AG04449 (cell line): ENCODE results near the gene TYMP.
"Not testable (repeated sequence)": the region's sequence is repeated elsewhere in the genome, so short reads cannot be mapped to it uniquely, and the experiment has no call there.

Source experiments
- CTCF ChIA-PET: fragments of 350-600 bp; formaldehyde crosslinking; extraction: SDS; loops from one replicate; lab custom pipeline; 2021; ENCODE audit warnings: antibody characterized with exemption; lab: Yijun Ruan, JAX
- POLR2A ChIA-PET: fragments of 400-600, 350-600 bp; formaldehyde crosslinking; extraction: SDS; loops from one replicate; lab custom pipeline; 2020; ENCODE audit warnings: antibody characterized with exemption, inconsistent platforms; lab: Yijun Ruan, JAX
- DNase-seq: peaks from one replicate; pipeline ENCODE4 v3.0.0-alpha.2; 2010; ENCODE audit warnings: low read depth, low spot score
- H3K4me3 ChIP-seq: 2 replicates; pipeline ENCODE4 v1.5.1; 2011; ENCODE audit warnings: low read depth, mild to moderate bottlenecking, control low read depth, low read length
- TF ChIP-seq, protein P1 (sequence below): IDR thresholded peaks from one replicate; pipeline ENCODE4 v1.5.1; 2011; ENCODE audit warnings: mild to moderate bottlenecking, moderate library complexity, low read length, control low read depth, inconsistent platforms; ENCODE audit not compliant: insufficient read depth; ENCODE audit errors: missing control alignments

TYMP gene

DNA sequence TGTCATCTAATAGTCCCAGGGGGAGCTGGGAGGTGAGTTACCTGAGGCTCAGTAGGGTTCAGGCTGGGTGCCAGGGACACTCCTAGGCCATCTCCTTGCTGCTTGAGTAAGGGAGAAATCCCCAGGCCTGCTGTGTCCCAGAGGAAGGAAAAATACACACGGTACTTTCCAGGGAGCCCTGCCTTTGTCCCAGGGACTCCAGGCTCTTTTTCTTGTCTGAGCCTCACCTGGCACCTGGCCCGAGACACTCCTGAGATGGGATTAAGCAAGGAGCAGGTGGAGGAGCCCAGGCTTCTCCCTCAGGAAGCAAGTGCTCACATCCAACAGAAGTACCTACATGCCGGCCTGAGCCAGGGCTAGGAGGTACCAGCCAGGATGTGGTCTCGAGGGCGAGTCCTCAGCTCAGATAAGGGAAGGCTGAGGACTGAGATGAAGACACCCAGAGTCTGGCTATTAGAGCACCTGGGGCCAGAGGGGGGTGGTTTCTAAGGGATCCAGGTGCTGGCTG, 15.0 kb upstream of the TYMP start:
- ChIA-PET POLR2A (interaction anchor here (0.7 to 0.9 kb wide), 2 partner anchors 19 to 37 kb away, joined by 4 to 5 read pairs; partner anchors contain the start of gene SCO2), CTCF (interaction anchor here (1.0 to 4.2 kb wide), 9 partner anchors 9 to 216 kb away, joined by 3 to 25 read pairs (median 4); partner anchors contain the start of genes CHKB, SCO2 and SYCE3)
- H3K4me3 ChIP-seq: no peak overlapping the region
- DNase-seq: no peak
- TF ChIP-seq, protein P1, sequence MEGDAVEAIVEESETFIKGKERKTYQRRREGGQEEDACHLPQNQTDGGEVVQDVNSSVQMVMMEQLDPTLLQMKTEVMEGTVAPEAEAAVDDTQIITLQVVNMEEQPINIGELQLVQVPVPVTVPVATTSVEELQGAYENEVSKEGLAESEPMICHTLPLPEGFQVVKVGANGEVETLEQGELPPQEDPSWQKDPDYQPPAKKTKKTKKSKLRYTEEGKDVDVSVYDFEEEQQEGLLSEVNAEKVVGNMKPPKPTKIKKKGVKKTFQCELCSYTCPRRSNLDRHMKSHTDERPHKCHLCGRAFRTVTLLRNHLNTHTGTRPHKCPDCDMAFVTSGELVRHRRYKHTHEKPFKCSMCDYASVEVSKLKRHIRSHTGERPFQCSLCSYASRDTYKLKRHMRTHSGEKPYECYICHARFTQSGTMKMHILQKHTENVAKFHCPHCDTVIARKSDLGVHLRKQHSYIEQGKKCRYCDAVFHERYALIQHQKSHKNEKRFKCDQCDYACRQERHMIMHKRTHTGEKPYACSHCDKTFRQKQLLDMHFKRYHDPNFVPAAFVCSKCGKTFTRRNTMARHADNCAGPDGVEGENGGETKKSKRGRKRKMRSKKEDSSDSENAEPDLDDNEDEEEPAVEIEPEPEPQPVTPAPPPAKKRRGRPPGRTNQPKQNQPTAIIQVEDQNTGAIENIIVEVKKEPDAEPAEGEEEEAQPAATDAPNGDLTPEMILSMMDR: no peak

DNA sequence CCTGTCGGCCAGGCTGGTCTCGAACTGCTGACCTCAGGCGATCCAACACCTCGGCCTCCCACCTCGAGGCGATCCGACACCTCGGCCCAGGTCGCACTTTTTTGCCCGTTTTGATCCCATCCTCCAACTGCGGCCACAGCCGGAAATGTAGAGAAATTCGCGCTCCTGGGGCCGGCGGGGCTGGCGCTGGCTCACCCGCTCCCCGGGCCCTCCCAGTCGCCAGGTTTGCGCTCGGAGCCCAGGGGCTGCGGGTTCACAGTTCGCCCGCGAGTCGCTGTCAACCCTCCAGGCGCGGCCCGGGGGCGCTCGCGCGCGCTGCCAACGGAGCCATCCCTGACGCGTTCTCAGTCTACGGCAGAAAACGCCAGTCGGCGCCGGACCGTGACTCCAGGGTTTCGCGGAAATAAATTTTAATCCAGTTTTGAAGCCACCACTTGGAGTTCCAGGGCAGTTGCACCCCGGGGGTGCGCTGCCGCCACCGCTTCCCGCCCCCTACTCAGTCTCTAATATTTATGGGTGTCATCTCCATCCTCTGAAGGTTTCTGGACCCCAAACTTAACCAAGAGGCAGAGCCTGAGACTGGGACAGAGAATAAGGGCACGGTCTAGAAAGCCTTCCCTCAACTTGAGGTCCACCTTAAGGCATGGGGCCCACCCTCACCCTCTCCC, 14.4 kb upstream of the TYMP start:
- peak overlapping the region; percentile 27 for H3K4me3 ChIP-seq
- no peak for DNase-seq
- CTCF ChIA-PET: interaction anchor here (1.0 to 4.2 kb wide), 9 partner anchors 8 to 216 kb away, joined by 3 to 25 read pairs (median 4); partner anchors contain the start of genes CHKB, SCO2 and SYCE3
- POLR2A ChIA-PET: no interaction called here
- TF ChIP-seq, protein P1: peak; percentile 77

- TF ChIP-seq, protein P1: no peak
- no peak overlapping the region for H3K4me3 ChIP-seq
- DNase-seq: no peak
- ChIA-PET CTCF (interaction anchor here (0.8 to 1.4 kb wide), 2 partner anchors 10 to 20 kb away, joined by 3 read pairs; partner anchors contain the start of gene SYCE3), POLR2A (no interaction called here)
These were observed 12.7 kb upstream of the TYMP start for GRCh38 chr22:50542416-50542927.

- CTCF ChIA-PET: interaction anchor here (1.1 to 3.6 kb wide), 4 partner anchors 9 to 21 kb away, joined by 3 to 22 read pairs (median 12); partner anchors contain the start of genes SCO2, SYCE3 and TYMP
- POLR2A ChIA-PET, H3K4me3 ChIP-seq: not testable (repeated sequence)
- DNase-seq: peak; percentile 38
These were observed 11.8 kb upstream of the TYMP start for GRCh38 chr22:50541667-50542026.

GRCh38 chr22:50540381-50540780, 10.6 kb upstream of the TYMP start:
- ChIA-PET POLR2A (interaction anchor here (0.7 to 1.6 kb wide), 2 partner anchors 11 to 15 kb away, joined by 3 to 8 read pairs; partner anchors contain the start of genes SCO2 and TYMP), CTCF (interaction anchor here (0.7 to 3.6 kb wide), 8 partner anchors 12 to 81 kb away, joined by 3 to 22 read pairs (median 6); partner anchors contain the start of genes CPT1B, SCO2, SYCE3 and TYMP)
- DNase-seq: no peak

GRCh38 chr22:50537765-50538164, 8.0 kb upstream of the TYMP start:
- POLR2A ChIA-PET: no interaction called here
- DNase-seq: no peak
- CTCF ChIA-PET: interaction anchor here (1.0 to 3.4 kb wide), 4 partner anchors 12 to 158 kb away, joined by 3 to 21 read pairs (median 4); partner anchors contain the start of gene SCO2
- H3K4me3 ChIP-seq: no peak overlapping the region
- TF ChIP-seq, protein P1: no peak

More at GRCh38 chr22:50540381-50540780, 10.6 kb upstream of the TYMP start:
- no peak overlapping the region for H3K4me3 ChIP-seq
- TF ChIP-seq, protein P1: no peak
